AG08396 (cell line): ENCODE data around the gene RNF38.
"Not testable (repeated sequence)": the region's sequence is repeated elsewhere in the genome, so short reads cannot be mapped to it uniquely, and the experiment has no call there.

Experiments
- DNase-seq: peaks from one replicate; pipeline ENCODE4 v3.0.0; 2012; ENCODE audit warnings: low spot score, mixed read lengths

The RNF38 gene

GRCh38 chr9:36294996-36295395 is 105.1 kb downstream of the RNF38 start:
- not testable (repeated sequence) for DNase-seq

GRCh38 chr9:36293918-36294317 is 106.2 kb downstream of the RNF38 start:
- no peak for DNase-seq

- DNase-seq, result no peak
Observed at GRCh38 chr9:36293171-36293570, 106.9 kb downstream of the RNF38 start.

- no peak for DNase-seq
Observed at GRCh38 chr9:36292641-36293040, 107.4 kb downstream of the RNF38 start.

- DNase-seq, result no peak
Observed at GRCh38 chr9:36290996-36291395, 109.1 kb downstream of the RNF38 start.

- no peak for DNase-seq
Observed at GRCh38 chr9:36289836-36290435, 110.1 kb downstream of the RNF38 start.

GRCh38 chr9:36288070-36288469 is 112.0 kb downstream of the RNF38 start:
- no peak for DNase-seq
